IPS DF 4.7 (cell line): Measurements from ENCODE around the gene ANKRD44.

Experiments
- DNase-seq: peaks from one replicate; pipeline ENCODE4 v3.0.0-alpha.2; 2013; ENCODE audit warnings: low spot score; ENCODE audit errors: extremely low read depth

The ANKRD44 gene

GRCh38 chr2:196990788-196991461 is 319.7 kb downstream of the ANKRD44 start:
- DNase-seq = no peak

DNA sequence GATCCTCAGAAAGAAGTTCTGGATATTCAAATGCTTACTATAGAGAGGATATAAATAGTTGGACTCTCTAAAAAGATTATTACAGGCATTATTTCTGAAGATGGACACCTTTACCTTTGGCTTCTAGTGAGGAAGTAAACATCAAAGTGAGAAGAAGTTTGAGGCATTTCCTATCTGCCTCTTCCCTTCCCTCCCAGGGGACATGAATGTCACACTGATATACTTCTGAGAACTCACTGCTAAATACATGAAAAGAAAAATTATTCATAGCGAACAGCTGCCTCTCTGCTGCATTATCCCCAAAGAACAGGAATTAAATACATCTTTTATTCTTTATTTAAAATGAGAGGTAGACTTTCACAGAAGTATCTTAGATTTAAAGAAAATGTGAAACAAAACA is 320.5 kb downstream of the ANKRD44 start:
- DNase-seq = no peak

DNA sequence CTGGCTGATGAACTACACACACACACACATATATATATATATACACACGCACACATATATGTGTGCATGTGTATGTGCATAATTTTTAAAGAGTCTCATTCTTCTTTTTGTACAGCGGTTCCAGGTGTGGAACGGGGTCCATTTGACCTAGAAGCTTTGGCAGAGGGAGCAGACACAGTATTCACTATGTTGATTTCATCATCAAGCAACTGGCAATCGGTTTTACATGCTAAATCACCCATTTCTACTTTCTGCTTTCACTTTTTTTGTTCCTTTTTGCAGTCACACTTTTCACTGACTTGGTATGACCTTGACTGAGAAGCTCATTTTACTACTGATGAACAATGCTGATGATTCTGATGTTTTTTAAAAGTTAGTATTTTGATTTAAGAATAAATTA is 321.1 kb downstream of the ANKRD44 start:
- no peak for DNase-seq

- no peak for DNase-seq
Observed at GRCh38 chr2:196988639-196989038, 321.9 kb downstream of the ANKRD44 start.

GRCh38 chr2:196987649-196988364 is 322.8 kb downstream of the ANKRD44 start:
- no peak for DNase-seq

DNA sequence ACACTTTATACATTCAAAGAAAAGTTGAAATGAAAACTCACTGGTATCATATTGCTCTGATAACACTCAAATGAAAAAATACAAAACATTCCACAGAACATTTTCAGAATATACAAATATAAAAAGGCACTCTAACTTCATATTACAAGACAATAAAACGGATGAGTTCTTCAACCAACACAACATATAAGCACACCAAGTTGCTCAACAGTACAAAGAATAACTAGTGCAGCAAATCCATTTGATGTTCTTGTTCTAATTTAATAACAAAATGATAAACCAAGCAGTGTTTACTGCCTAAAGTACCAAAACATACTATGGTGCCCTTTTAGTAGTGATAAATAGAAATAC is 323.3 kb downstream of the ANKRD44 start:
- no peak for DNase-seq

DNA sequence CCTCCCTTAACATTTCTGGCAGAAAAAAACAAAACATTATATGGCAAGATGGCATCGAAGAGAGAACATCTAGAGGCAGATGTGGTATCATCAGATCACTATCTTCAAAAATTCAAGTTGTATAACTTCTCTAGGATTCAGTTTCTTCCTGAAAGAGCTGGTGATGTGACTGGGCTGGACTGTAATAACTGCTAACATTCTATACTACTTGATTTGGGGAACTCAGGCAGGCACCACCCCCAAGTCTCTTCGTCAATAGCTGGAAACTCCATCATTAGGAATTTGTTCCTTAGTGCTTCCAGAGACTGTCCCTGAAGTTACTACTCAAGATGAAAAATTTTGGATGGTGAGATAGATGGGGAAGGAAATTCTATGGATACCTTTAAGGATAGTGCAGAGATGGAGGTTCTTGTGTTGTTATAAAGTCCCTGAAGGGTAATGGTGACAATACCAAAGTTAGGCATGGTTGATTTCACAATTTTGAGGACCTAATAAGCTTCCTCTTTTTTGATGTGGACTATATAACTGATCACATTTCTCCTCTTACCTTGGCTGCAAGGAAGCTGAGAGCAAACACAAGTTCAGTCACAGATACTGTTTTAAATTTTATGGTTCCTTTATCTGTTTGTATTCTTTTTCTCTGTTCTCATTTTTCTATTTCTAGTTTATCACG is 324.9 kb downstream of the ANKRD44 start:
- no peak for DNase-seq

GRCh38 chr2:196984903-196985302 is 325.7 kb downstream of the ANKRD44 start:
- no peak for DNase-seq

DNA sequence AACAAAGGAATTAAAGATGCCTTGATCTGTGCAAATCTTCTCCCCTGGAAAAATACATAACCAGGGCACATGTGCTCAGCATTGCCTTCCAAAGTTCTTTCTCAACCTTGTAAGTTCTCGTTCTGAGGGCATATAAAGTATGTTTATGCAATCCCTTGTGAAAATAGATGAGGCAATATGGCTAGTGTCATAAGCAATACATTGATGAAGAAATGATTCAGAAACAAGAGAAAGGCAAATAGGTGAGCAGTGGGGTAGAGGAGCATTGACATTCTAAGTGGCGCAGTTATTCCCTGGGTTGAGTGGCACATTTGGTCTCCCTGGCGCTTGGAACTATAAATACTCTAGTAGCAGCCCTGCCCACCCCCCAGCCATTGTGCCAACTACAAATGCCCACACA is 326.6 kb downstream of the ANKRD44 start:
- DNase-seq = no peak

DNA sequence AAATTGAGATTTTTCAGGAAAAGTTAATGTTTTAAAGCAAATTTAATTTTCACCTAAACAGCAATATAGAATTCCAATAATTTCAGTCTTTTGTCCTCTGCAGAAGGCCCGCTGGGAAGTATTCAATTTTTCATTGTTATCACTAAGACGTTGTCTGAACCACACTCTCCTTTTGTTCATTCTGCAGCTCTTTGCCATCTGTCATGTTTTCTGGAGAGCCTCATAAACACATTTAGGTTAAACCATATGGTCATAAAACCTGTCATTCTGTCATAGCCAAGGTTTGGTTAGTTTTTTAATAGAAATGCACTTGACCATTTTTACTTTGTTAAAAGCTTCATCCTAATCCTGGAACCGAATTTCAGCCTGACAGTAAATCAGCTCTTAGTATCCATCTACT is 330.1 kb downstream of the ANKRD44 start:
- no peak for DNase-seq

DNA sequence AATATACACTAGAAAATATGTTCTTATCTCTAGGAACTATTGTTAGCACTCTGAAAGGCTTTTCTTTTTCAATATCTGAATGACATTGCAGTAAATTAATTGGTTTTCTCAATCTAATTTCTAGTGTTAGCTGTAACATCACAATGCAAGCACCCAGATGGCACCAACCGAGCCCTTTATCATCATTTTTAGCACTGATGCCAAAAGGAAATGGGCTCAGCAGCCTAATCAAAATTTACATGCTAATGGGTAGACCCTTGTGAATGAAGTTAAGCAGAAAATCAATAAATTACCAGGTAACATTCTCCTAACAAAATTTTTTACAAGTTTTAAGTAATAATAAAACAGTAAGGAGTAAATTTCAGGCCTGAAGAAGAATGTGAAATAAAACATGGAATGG is 330.6 kb downstream of the ANKRD44 start:
- no peak for DNase-seq

- no peak for DNase-seq
Observed at GRCh38 chr2:196977507-196977906, 333.1 kb downstream of the ANKRD44 start.

DNA sequence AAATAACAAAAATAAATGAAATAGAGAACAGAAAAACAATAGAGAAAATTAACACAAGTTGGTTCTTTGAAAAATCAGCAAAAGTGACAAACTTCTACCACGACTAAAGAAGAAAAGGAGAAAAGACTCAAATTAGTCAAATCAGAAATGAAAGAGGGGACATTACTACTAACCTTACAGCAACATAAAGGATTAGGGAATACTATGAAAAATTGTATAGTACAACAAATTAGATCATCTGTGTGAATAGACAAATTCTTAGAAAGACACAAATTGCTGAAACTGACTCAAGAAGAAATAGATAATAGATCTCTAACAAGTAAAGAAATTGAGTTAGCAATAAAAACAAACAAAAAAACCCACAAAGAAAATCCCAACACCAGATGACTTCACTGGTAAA is 335.6 kb downstream of the ANKRD44 start:
- DNase-seq = no peak

DNA sequence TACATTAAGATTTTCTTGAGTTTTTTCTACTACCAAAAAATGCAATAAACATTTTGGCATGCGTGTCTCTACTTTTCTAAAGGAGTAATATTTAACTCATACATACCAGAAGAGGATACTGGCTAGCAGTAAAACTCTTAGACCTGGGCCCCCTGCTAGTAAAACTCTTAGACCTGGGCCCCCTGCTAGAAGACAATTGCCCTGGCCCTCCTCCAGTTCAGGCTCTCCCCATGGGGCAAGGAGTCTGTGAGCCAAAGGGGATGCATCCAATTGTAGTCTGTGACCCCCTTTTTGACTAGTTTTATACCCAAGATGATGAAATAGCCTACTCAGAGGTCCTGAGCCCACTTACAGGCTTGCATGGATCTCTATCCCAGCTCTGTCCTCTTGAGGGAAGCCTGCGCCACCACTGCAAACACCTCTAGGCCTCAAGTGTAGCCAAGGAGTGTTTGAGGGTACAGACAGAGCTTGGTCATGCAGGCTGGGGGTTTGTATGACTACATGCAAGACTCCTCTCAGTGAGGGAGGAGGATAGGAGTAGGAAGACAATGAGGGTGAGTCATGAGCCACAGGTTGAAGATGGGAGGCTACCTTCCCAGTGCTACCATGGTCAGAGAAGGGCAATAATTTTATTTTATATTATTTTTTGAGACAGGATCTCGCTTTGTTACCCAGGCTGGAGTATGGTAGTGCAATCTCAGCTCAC is 338.9 kb downstream of the ANKRD44 start:
- DNase-seq = no peak

DNA sequence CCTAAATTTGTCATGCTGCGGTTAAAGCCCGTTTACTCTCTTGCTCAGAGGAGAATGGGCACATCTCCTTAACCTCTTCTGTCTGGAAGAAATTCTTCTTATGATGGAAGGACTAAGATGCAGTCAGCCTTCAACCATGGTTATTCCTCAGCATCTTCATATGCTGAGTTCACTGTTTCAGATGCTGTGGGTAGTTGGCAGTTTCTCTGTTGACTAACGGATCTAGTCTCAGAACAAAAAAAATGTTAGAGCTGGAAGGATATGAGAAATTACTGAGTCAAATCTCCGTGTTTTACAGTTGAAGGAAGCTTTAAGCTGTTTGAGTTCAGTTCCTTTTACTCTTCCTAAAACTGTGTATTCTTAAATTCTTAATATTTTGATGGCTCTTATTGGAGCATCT is 340.5 kb downstream of the ANKRD44 start:
- no peak for DNase-seq

GRCh38 chr2:196968516-196968915 is 342.1 kb downstream of the ANKRD44 start:
- DNase-seq = no peak

- no peak for DNase-seq
Observed at GRCh38 chr2:196967775-196968174, 342.8 kb downstream of the ANKRD44 start.

- no peak for DNase-seq
Observed at GRCh38 chr2:196967116-196967515, 343.5 kb downstream of the ANKRD44 start.

DNA sequence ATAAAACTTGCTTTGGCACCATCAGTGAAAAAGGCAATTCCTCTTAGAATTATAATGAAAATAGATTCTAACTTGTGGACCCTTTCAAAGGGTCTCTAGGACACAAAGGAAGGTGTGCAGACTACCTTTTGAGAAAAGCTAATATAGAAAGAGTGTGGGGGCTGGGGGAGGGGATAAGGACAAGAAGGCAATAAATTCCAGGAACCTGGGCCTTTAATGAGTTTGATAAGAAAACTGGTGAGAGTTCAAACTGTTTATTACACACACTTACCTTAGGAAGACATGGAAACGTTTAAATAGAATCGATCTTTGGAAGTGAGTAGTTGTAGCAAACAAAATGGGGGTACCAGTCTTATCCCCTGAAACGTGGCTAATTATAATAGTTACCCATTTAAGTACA is 344.5 kb downstream of the ANKRD44 start:
- no peak for DNase-seq

GRCh38 chr2:196965651-196966050 is 344.9 kb downstream of the ANKRD44 start:
- DNase-seq = no peak

GRCh38 chr2:196963961-196964360 is 346.6 kb downstream of the ANKRD44 start:
- DNase-seq = no peak

- no peak for DNase-seq
Observed at GRCh38 chr2:196963043-196963442, 347.5 kb downstream of the ANKRD44 start.
